ENCODE measurements around the gene TCEA3. TPM values are rescaled to one million over a fixed set of nuclear protein-coding genes. Genes with fewer than 3 reads are reported as not detected.

Gene TCEA3
- total and polyA plus RNA-seq, 2 of the 4 experiments (the other 2 are of a cell fraction): 3.0 to 6.3 TPM

DNA sequence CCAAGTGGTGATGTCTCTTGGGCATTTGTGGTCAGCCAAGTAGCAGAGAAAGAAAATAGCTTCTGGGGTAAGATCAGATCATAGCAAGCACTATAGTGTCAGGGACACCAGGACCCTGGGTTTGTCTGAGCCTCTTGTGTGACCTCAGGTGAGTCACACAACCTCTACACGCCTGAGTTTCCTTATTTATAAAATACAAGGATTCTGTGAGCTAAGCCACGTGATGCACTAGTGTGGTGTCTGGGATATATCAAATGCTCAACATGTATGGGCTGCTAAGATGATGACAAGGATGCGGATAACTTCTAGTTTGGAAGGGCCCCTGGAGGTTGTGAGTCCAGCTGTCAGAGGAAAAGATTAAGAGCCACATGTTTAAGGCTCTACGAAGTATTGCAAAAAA is 30.4 kb downstream of the TCEA3 start:
- TF ChIP-seq RFX5 (IDR thresholded peaks at IDR 0.05; ENCODE audit: low read depth, low read length): no peak
- peak; percentile 87 for TF ChIP-seq BHLHE40 (IDR thresholded peaks at IDR 0.05; ENCODE audit: low read depth, low read length)
- TF ChIP-seq, protein P1, sequence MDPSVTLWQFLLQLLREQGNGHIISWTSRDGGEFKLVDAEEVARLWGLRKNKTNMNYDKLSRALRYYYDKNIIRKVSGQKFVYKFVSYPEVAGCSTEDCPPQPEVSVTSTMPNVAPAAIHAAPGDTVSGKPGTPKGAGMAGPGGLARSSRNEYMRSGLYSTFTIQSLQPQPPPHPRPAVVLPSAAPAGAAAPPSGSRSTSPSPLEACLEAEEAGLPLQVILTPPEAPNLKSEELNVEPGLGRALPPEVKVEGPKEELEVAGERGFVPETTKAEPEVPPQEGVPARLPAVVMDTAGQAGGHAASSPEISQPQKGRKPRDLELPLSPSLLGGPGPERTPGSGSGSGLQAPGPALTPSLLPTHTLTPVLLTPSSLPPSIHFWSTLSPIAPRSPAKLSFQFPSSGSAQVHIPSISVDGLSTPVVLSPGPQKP (IDR thresholded peaks at IDR 0.05; ENCODE audit: borderline replicate concordance, low read depth, low read length): no peak
- TF ChIP-seq CHD1 (IDR thresholded peaks at IDR 0.05; ENCODE audit: low read depth, low read length): no peak
- peak; percentile 44; the same call in 1 of the 2 replicates for TF ChIP-seq FOS (IDR thresholded peaks at IDR 0.05; ENCODE audit: low read depth, low read length)
- TF ChIP-seq, protein P2, sequence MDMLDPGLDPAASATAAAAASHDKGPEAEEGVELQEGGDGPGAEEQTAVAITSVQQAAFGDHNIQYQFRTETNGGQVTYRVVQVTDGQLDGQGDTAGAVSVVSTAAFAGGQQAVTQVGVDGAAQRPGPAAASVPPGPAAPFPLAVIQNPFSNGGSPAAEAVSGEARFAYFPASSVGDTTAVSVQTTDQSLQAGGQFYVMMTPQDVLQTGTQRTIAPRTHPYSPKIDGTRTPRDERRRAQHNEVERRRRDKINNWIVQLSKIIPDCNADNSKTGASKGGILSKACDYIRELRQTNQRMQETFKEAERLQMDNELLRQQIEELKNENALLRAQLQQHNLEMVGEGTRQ (IDR thresholded peaks at IDR 0.05; ENCODE audit: low read depth, low read length): peak; percentile 91
- no peak overlapping the region for H3K23ac ChIP-seq (ENCODE audit: low read depth, low read length)
- intact Hi-C loops (cut with micrococcal nuclease) (no loop called here), in situ Hi-C loops (cut with MboI; ENCODE audit: low sequenced_read_pairs) (no loop called here), dilution Hi-C loops (cut with HindIII; ENCODE audit: low sequenced_read_pairs, unreplicated experiment) (no loop called here)
- H4K20me1 ChIP-seq (ENCODE audit: insufficient read depth, low read length): 0 out of 2 replicates have a peak, but pooled peaks cover 7% of the 10 kb centered on the region
- no peak overlapping the region for H3K56ac ChIP-seq (ENCODE audit: extremely low read depth, insufficient read depth, low read length)
- peaks cover 27% of the 10 kb centered on the region for H3K9me1 ChIP-seq (ENCODE audit: insufficient read depth, low read length)
- peak overlapping the region; percentile 70 for H2BK120ac ChIP-seq (ENCODE audit: low read depth, low read length)
- no TSS peak for BruUV-seq (replicated peaks)
- H4K8ac ChIP-seq (ENCODE audit: low read depth in 2 of 2, low read length in 2 of 2): peak overlapping the region in 1 of 2 experiments; percentile 68; a peak in 1 of 4 replicates
- peak; percentile 82 for DNase-seq
- peak overlapping the region; percentile 42 for H2BK5ac ChIP-seq (ENCODE audit: low read depth, low read length, poor library complexity, severe bottlenecking)
- H3K18ac ChIP-seq (ENCODE audit: low read depth, low read length): no peak overlapping the region
- peak; percentile 61 for ATAC-seq (ENCODE audit: low read depth)
- no peak overlapping the region for H3K9ac ChIP-seq (ENCODE audit: low read depth, low read length)
- no peaks in the 10 kb centered on the region for H3K36me3 ChIP-seq (ENCODE audit: control insufficient read depth, insufficient read depth, low read length)
- 89% methylated on average over 1 of the region's 4 CpGs; no CpG with 5 or more reads in 1 of the 2 experiments for WGBS, 2 experiments (ENCODE audit: extremely low coverage in 2 of 2, insufficient read length in 1 of 2)
- peak overlapping the region; percentile 23 for H2AK9ac ChIP-seq (replicated peaks; ENCODE audit: low read depth, low read length, poor library complexity)
- H3K27ac ChIP-seq (ENCODE audit: insufficient read depth, low read length): peak overlapping the region; percentile 68; the same call in 1 of the 2 replicates
- H2AK5ac ChIP-seq (ENCODE audit: low read depth, low read length): peak overlapping the region; percentile 50; the same call in 1 of the 2 replicates
- ChIA-PET CTCF (interaction anchor here (0.8 to 2.8 kb wide), 3 partner anchors 9 to 17 kb away, joined by 3 to 16 read pairs (median 3); no protein-coding TSS in a partner anchor), POLR2A (ENCODE audit: unreplicated experiment) (interaction anchor here (0.7 to 1.4 kb wide), 3 partner anchors 10 to 946 kb away, joined by 3 to 19 read pairs (median 4); partner anchors contain the start of gene HNRNPR)
- peak overlapping the region; percentile 0; the same call in 1 of the 3 replicates for H2BK15ac ChIP-seq (ENCODE audit: low read depth, low read length)
- H3K4ac ChIP-seq (ENCODE audit: low read depth, low read length): peak overlapping the region; percentile 47; the same call in 1 of the 2 replicates
- H3K79me1 ChIP-seq (ENCODE audit: low read depth in 1 of 2, low read length in 2 of 2): peaks cover 0 to 15% of the 10 kb centered on the region in 2 experiments; a peak in 2 of 4 replicates
- H4K91ac ChIP-seq (ENCODE audit: insufficient read depth, low read depth, low read length): no peak overlapping the region; the same call in 1 of the 2 replicates
- H3K4me1 ChIP-seq (ENCODE audit: control insufficient read depth, insufficient read depth, low read length): peaks cover 17% of the 10 kb centered on the region
- peak overlapping the region; percentile 35; the same call in 1 of the 2 replicates for H2BK20ac ChIP-seq (ENCODE audit: low read depth, low read length)
- H3K4me2 ChIP-seq (ENCODE audit: low read depth, low read length): no peak overlapping the region; the same call in 1 of the 2 replicates
- no peak overlapping the region for H4K5ac ChIP-seq (ENCODE audit: low read depth, low read length)
- no peaks in the 10 kb centered on the region for H3K9me3 ChIP-seq (ENCODE audit: control insufficient read depth, insufficient read depth, low read length)
- H2AFZ ChIP-seq (replicated peaks; ENCODE audit: low read length, poor library complexity): peak overlapping the region; percentile 34
- no peaks in the 10 kb centered on the region for H3K27me3 ChIP-seq (ENCODE audit: control insufficient read depth, insufficient read depth, low read length)
- H3K4me3 ChIP-seq (ENCODE audit: insufficient read depth, low read depth, low read length): no peak overlapping the region
- 0 out of 2 replicates have a peak overlapping the region, but pooled peaks have one; percentile 5 for H3K14ac ChIP-seq (replicated peaks; ENCODE audit: low read depth, low read length)

Measured in IMR-90 (cell line).